ENCODE results near the gene SUPT20HL1.
A peak's percentile ranks its signal among the peaks of the same experiment; 100 is the strongest.
"Not testable (repeated sequence)": the region's sequence is repeated elsewhere in the genome, so short reads cannot be mapped to it uniquely, and the experiment has no call there.

The SUPT20HL1 gene

DNA sequence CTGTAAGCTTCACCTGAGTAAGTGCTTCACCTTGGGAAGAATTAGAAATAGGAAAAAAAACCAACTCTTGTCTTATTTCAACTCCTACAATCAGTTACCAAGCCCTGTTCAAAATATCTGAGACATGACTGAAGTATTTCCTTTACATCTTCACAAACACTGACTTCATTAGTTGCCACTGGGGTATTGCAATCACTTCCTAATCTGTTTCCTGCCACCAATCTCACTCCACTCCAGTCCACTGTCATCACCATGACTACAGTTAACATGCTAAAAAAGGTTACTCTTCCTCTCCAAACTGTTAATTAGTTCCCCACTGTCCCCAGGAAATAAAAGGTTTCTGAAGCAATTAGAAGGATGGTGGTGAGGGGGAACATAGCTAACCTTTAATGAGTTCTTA lies 3.3 kb upstream of the SUPT20HL1 start:
- DNase-seq, result no peak
- intact Hi-C loops (cut with DNase I), result no loop called here

DNA sequence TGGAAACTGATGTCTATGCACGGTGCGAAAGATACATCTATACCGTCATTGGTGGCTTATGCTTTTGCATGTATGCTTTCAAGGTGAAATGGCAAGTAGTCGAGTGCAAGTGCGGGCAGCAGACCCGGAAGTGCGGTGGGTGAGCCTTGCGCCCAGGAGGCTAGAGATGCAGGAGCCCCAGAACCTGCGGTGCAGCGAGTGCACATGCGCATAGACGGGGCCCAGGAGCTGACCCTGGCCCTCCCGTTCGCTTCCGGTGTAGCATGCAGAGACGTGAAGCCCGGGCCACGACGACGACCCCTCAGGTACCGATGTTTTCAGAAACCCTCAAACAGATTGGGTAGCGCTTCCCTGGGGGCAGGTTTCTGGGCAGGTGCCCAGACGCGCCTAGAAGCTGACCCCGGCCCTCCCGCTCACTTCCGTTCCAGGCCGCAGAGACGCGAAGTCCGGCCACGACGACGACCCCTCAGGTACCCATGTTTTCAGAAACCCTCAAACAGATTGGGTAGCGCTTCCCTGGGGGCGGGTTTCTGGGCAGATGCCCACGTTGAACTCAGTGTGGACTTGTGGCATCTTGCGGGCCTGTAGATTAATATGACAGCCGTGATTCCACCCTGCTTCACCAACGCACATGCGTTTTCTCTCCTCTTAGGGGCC lies 1.8 kb downstream of the SUPT20HL1 start:
- intact Hi-C loops (cut with DNase I), result not testable (repeated sequence)

DNA sequence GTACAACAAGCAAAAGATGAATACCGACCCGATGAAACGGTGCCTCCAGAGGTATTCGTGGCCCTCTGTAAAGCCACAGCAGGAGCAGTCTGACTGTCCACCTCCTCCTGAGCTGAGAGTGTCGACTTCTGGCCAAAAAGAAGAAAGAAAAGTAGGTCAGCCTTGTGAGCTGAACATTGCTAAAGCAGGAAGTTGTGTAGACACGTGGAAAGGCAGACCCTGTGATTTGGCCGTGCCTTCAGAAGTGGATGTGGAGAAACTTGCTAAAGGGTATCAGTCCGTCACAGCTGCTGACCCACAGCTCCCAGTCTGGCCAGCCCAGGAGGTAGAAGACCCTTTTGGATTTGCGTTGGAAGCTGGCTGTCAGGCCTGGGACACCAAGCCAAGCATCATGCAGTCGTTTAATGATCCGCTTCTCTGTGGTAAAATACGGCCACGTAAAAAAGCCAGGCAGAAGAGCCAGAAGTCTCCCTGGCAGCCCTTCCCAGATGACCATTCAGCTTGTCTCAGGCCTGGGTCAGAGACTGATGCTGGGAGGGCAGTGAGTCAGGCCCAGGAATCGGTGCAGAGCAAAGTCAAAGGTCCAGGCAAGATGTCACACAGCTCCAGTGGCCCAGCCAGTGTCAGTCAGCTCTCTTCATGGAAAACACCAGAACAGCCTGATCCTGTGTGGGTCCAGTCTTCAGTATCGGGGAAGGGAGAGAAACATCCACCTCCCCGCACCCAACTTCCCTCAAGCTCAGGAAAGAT lies 3.2 kb downstream of the SUPT20HL1 start:
- DNase-seq, result peak in 2 of 42 donors; percentile 6 to 23
- intact Hi-C loops (cut with DNase I), result not testable (repeated sequence)

More for the DNA sequence above, 1.8 kb downstream of the SUPT20HL1 start:
- not testable (repeated sequence) for DNase-seq

DNA sequence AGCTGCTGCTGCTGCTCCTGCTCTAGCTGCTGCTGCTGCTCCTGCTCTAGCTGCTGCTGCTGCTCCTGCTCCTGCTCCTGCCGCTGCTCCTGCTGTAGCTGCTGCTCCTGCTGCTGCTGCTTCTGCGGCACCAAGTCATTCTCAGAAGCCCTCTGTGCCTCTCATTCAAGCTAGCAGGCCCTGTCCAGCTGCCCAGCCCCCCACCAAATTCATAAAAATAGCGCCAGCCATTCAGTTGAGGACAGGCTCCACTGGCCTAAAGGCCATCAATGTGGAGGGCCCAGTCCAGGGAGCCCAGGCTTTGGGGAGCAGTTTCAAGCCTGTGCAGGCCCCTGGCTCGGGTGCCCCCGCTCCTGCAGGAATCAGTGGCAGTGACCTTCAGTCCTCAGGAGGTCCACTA lies 3.9 kb downstream of the SUPT20HL1 start:
- intact Hi-C loops (cut with DNase I), result no loop called here
- DNase-seq, result no peak

DNA sequence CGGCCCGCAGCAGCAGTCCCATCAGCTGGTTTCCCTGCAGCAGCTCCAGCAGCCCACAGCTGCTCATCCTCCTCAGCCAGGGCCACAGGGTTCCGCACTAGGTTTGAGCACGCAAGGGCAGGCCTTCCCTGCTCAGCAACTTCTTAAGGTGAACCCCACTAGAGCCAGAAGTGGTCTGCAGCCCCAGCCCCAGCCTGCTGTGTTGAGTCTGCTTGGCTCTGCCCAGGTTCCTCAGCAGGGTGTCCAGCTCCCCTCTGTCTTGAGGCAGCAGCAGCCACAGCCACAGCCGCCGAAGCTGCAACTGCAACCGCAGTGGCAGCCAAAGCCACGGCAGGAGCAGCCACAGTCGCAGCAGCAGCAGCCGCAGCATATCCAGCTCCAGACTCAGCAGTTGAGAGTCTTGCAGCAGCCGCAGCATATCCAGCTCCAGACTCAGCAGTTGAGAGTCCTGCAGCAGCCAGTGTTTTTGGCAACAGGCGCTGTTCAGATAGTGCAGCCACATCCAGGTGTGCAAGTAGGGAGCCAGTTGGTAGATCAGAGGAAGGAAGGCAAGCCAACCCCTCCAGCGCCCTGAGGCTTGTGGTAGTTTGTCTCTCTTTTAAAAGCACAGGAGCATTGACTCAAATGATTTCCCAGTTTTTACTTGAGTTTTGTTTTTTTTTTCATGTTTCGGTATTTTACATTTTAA lies 4.6 kb downstream of the SUPT20HL1 start:
- no peak for DNase-seq
- intact Hi-C loops (cut with DNase I), result no loop called here

DNA sequence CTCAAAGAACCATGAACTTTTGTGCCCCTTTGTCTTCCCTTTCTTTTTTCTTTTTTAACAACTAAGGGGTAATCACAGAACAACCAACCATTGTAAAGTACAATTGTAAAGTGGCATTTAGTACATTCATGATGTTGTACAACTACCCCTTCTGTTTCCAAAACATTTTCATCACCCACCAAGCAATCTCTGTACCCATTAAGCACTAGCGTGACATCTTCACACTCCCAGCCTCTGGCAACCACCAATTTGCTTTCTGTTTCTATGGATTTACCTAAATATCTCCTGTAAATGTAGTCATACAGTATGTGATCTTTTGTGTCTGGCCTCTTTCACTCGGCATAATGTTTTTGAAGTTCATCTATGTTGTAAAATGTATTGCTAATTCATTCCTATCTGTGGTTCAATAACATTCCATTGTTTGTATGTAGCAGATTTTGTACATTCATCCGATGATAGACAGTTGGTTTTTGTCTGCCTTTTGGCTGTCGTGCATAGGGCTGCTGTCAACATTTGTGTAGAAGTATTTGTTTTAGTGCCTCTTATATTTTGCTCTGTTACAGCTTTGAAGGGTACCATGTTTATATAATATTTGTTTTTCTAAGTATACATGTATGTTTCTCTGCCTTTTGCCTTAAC lies 6.4 kb downstream of the SUPT20HL1 start:
- DNase-seq; intact Hi-C loops (cut with DNase I): not testable (repeated sequence)

DNA sequence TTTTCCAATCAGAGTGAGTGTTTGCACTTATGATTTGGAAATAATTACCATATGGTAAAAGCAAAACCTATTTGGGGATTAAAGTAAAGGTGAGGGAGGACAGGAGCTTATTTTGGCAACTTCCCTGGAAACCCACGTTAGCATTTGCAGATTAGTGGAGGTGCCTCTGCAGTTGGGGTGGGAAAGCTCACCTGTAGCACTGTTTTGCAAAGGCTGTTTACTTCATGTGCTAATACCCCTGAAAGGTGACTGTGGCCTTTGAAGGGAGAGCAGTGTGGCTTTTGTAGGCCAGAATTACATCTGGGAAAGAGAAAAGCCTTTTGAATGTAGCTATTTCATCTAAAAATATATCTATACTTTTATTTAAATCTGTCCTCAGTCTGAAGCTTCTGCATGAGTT lies 9.4 kb downstream of the SUPT20HL1 start:
- intact Hi-C loops (cut with DNase I), result no loop called here
- no peak for DNase-seq

DNA sequence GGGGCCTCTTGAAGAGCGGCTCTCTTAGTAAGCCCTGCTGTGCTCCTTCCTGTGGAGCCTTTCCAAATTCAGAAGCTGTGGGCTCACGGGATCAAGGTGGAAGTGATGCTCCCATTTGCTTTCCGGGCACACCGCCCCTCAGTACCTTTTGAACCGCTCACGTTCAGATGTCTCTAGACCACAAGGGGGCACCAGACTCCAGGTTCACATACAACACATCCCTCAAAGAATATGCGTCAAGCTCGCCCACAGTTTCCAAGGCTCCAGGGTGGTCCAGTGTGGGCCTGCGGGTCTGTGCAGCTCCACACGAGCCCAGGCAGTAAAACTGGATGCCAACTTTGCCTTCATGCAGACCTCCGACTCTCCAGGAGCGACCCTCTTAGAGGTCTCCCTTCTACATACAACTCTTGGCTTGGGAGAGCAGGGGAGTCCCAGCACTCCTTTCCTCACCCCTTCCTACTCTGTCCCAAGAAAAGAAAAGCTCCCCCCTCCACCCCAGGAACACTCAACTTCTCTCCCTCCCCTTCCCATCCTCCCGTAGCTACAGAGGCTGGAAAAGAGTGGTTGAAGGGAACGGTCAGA lies 11.0 kb downstream of the SUPT20HL1 start:
- intact Hi-C loops (cut with DNase I), result no loop called here

DNA sequence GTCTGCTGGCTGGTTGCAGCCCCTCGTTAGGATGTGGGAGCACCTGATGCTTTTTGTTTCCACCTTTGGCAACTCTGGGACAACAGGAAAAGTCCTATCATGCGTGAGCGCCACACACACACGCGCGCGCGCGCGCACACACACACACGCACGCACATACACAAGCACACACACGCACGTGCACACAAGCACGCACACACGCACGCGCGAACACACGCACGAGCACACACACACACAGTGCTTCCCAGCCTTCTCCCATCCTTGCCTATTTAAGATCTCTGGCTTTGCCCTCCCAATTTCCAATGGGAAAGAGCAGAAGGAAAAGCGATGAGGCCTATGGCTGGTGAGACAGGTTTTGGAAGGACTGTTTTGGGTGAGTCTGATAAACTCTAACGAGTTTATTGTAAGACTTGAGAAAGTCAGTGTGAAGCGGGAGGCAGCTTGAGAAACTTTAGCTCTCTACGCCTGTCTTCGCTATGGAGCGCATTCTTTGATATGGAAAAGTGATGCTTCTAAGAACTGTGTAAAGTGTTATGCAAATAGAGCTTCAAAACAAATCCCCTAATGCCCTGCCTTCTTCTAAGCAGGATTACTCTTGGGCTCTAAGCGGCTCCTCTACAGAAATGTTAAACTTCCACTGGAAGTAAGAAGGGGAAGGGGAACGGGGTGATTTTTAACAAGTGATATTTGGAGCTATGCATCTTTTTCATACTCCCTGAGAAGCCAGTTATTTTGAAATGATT lies 11.8 kb downstream of the SUPT20HL1 start:
- DNase-seq, result no peak
- intact Hi-C loops (cut with DNase I), result no loop called here

More for the DNA sequence above, 11.0 kb downstream of the SUPT20HL1 start:
- DNase-seq, result peak in 39 of 42 donors; percentile 25 to 79 (median 54)

DNA sequence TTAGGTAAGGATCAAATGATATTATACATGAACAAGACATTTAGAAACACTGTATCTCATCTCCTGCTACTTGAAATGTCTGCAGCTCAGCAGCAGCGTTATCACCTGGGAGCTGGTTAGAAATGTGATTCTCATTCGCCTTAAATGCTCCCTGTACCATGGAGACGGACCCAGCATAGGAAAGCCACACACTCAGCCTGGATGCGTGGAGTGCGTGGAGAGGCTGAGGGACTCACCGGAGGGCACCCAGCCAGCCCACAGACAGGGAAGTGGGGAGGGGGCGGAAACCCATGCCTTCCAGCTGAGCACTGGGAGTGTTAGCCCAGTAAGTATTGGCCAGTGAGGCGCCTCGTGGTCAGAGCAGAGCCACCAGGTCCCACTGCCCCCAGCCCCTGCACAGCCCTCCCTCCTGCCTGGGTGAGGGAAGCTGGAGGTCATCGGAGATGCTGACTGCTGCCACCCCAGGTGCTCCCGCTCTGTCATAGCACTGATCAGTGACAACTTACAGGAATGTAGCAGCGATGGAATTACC lies 15.2 kb downstream of the SUPT20HL1 start:
- DNase-seq, result no peak

DNA sequence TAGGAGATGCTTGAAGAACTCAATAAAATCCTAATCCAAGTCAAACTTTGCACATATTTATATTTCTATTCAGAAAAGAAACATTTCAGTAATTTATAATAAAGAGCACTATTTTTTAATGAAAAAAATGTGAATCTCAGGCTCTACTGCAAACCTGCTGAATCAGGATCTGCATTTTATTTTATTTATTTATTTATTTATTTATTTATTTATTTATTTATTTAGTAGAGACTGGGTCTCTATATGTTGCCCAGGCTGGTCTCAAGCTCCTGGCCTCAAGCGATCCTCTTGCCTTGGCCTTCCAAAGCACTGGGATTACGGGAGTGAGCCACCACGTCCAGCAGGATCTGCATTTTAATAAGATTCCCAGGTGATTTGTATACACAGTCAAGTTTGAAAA lies 16.0 kb downstream of the SUPT20HL1 start:
- intact Hi-C loops (cut with DNase I), result no loop called here
- DNase-seq, result no peak

More for the DNA sequence above, 15.2 kb downstream of the SUPT20HL1 start:
- intact Hi-C loops (cut with DNase I), result no loop called here

DNA sequence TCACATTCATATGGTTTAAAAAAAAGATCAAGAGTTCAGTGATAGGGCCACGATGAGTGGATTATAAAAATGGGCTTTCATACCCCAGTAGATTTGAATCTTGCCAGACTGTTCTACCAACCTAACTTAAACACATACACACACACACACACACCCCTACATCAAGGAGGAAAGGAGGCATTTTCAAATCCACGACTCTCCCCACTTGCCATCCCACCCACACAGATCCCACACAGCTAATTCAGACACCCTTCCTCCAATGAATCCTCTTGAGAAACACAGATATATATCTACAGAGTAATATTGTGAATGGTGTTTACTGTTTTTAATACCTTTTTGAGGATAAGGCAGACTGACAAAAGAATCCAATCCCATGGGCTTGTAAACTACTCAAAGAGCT lies 16.8 kb downstream of the SUPT20HL1 start:
- no peak for DNase-seq
- intact Hi-C loops (cut with DNase I), result no loop called here

DNA sequence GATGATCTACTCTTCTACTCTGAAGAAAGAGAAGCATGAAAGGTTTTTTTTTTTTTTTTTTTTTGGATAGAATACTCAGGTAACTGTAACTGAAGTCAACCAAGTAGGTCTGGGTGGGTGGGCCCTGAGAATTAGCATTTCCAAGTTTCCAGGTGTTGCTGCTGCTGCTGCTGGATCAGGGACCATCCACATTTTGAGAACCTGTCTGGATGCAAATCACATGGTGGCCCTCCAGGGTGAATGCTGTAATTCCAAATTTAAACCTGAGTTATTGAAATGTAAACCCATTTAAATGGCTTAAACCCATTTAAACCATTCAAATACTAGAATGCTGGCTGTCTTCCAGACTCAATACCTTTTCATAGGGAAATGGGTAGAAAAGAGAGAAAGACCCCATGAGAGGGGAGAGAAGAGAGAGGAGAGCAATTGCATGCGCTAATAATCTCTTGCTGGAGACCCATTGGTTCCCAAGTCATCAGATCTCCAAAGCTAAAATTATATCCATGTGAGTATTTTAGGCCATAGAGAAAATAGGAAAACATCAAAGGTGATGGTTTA lies 17.6 kb downstream of the SUPT20HL1 start:
- intact Hi-C loops (cut with DNase I), result no loop called here
- no peak for DNase-seq

DNA sequence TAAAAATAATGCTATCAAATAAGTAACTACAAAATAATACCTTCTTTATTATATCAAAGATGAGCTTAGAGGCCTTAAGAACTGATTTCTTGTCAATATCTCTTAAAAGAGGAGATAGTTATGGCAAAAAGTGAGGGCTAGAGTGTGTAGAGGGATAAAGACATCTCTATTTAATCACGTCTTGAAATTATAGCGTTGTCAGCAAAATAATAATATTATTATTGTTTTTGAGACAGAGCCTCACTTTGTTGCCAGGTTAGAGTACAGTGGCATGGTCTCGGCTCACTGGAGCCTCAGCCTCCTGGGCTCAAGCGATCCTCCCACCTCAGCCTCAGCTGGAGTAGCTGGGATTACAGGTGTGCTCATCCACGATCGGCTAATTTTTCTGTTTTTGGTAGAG lies 18.3 kb downstream of the SUPT20HL1 start:
- DNase-seq, result no peak
- intact Hi-C loops (cut with DNase I), result no loop called here

DNA sequence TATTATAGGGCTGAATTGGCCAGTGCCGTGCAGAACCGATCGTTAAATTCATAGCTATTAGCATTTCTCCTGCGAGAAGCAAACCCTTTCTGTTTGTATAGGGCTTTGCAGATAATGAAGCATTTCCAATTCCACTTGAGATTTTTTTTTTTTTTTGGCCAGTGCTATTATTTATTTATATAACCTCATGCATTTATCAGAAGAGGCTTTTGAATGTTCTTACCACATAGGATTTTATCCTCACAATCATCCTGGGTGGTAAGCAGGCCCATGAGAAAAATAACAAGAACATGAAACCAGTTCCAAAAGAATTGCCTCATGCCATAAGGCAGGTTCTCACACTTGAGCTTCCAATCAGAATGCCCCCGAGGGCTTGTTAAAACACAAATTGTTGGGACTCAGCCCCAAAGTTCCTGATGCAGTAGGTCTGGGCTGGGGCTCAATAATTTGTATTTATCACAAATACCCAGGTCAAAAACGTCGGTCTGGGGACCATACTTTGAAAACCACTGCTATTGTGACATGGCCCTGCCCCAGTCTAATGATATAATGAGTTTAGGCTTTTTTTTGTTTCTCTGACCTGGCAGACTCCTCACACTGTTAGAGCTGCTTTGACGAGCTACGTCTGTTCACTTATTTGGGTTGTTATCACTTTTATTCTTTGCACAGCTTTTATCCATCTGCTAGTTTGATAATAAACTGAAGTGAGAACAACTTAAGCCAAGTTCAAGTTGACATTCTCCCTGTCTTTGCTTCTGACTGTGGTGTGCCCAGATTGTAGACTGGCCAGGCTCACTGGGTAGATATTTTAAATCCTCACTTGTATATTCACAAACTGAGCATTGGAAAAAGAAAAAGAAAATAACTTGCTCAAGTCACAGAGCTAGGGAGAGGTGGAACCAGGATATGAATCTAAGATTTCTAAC lies 20.1 kb downstream of the SUPT20HL1 start:
- intact Hi-C loops (cut with DNase I), result no loop called here
- no peak for DNase-seq

DNA sequence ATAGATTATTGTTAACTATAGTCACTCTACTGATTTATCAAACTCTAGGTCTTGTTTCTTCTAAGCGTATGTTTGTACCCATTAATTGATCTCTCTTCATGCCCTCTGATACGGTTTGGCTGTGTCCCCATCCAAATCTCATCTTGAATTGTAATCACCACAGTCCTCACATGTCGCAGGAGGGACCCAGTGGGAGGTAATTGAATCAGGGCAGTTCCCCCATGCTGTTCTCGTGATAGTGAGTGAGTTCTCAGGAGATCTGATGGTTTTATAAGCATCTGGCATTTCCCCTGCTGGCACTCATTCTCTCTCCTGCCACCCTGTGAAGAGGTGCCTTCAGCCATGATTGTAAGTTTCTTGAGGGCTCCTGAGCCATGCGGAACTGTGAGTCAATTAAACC lies 21.9 kb downstream of the SUPT20HL1 start:
- intact Hi-C loops (cut with DNase I); DNase-seq: not testable (repeated sequence)

DNA sequence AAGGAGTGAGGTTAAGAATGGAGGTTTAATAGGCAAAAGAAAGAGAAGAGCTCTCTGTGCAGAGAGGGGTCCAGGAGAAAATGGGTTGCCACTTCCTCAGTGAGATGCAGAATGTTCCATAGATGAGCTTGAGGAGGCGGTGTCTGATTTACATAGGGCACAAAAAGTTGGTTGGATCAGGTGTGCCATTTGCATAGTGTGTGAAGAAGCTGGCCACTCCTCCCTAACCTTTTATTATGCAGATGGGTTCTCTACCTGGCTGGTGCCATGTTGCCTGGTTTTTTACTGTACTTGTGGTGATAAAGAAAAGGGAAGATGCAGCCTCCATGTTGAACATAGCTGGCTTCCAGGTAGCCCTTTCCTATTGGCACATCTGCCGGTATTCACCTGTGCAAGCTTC lies 27.3 kb downstream of the SUPT20HL1 start:
- DNase-seq, result no peak
- intact Hi-C loops (cut with DNase I), result no loop called here

Measured in head of caudate nucleus (tissue), 42 donors.